ES-I3 (cell line): Measurements from ENCODE around the gene KLK5.
"Not testable (repeated sequence)": the region's sequence is repeated elsewhere in the genome, so short reads cannot be mapped to it uniquely, and the experiment has no call there.

Experiments
- H3K36me3 ChIP-seq: 2 replicates; pipeline ENCODE4 v1.6.1; 2013; ENCODE audit warnings: mild to moderate bottlenecking, low read length, control low read depth, moderate library complexity; ENCODE audit not compliant: insufficient read depth
- H3K4me1 ChIP-seq: 2 replicates; pipeline ENCODE4 v1.6.1; 2013; ENCODE audit warnings: mild to moderate bottlenecking, control low read depth, low read length; ENCODE audit not compliant: insufficient read depth
- H3K9ac ChIP-seq: 2 replicates; pipeline ENCODE4 v1.6.1; 2013; ENCODE audit warnings: low read depth, mild to moderate bottlenecking, low read length, moderate library complexity
- H3K9me3 ChIP-seq: 2 replicates; pipeline ENCODE4 v1.6.1; 2013; ENCODE audit warnings: mild to moderate bottlenecking, low read length, moderate library complexity; ENCODE audit not compliant: control insufficient read depth, insufficient read depth

The KLK5 gene, protein sequence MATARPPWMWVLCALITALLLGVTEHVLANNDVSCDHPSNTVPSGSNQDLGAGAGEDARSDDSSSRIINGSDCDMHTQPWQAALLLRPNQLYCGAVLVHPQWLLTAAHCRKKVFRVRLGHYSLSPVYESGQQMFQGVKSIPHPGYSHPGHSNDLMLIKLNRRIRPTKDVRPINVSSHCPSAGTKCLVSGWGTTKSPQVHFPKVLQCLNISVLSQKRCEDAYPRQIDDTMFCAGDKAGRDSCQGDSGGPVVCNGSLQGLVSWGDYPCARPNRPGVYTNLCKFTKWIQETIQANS

DNA sequence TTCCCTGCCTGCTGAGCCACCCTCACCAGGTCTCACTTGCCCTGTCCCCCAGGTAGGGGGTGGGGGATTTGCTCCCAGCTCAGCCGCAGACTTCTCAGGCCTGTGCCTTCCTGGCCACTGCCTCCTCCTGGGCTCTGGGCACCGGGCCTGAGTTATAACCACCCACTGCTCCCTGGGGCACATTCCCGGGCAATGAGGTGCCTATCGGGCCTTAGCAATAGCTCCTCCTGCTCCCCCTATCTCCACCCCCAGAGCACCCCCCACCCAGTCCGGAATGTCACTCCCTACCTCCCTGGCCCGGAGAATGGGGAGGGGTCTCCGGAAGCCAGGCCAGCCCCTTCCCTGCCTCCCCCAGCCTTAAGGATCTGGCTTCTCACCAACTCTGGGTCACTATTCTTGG is at the start of gene KLK5:
TSS of gene KLK5 (minus strand) at position 129 of the 400 bp plus-strand sequence. CDS start 381 bp downstream, outside the sequence.
- no peaks in the 10 kb centered on the region; the same call in 1 of the 2 replicates for H3K4me1 ChIP-seq
- no peaks in the 10 kb centered on the region for H3K9me3 ChIP-seq

GRCh38 chr19:51002089-51002532 is 49.3 kb upstream of the KLK5 start:
- no peaks in the 10 kb centered on the region; the same call in 1 of the 2 replicates for H3K4me1 ChIP-seq
- no peaks in the 10 kb centered on the region for H3K9me3 ChIP-seq
- peak overlapping the region; percentile 49 for H3K9ac ChIP-seq
- H3K36me3 ChIP-seq, result no peaks in the 10 kb centered on the region

More for the DNA sequence above, at the start of gene KLK5:
- Histone ChIP-seq H3K9ac (no peak within 1 kb of the TSS), H3K36me3 (no peaks in the 10 kb centered on the region)

DNA sequence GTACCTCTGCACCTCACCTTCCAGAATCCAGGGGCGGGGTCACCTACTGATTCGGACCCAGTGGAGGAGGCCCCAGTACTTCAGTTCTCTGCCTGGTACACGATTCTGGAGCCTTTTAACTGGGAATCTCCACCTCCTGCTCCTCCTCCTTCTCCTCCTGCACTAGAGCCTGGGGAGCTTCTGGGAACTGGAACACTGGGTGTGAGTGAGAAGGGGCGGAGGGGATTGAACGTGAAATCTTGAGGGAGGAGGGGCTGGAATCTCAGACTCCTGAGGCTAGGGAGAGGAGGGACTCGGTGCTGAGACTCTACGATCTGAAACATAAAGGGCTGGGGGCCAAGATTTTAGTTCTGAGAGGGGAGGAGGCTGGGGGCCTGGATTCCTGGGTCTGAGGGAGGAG is 48.7 kb upstream of the KLK5 start, which contains the start of gene KLK8:
TSS of gene KLK8 (minus strand) at position 90 of the 400 bp plus-strand sequence. CDS start 437 bp downstream, outside the sequence.
- no peaks in the 10 kb centered on the region for H3K9me3 ChIP-seq
- H3K9ac ChIP-seq, result peak within 1 kb of the TSS; percentile 49
- no peaks in the 10 kb centered on the region; the same call in 1 of the 2 replicates for H3K4me1 ChIP-seq

DNA sequence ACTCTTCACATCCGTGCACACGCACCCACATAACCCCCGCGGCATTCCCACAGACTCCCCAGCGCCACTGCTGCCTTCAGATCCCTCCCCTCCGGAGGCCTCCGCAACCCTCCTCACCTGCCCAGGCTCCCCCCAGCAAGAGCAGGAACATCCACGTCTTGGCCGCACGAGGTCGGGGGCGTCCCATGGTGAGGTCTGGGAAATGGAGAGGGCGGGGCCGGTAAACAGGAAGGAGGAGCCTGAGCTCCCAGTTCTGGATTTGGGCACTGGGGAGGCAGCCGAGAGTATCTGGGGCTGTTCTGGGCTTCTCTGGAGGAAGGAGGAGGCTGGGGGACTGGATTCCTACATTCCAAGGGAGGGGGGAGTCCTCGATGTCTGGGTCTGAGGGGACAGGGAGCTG is 48.1 kb upstream of the KLK5 start:
- H3K4me1 ChIP-seq, result no peaks in the 10 kb centered on the region; the same call in 1 of the 2 replicates
- H3K9ac ChIP-seq, result peak overlapping the region; percentile 49; the same call in 1 of the 2 replicates
- H3K9me3 ChIP-seq, result no peaks in the 10 kb centered on the region
- no peaks in the 10 kb centered on the region for H3K36me3 ChIP-seq

More for the DNA sequence above, 48.7 kb upstream of the KLK5 start, which contains the start of gene KLK8:
- no peaks in the 10 kb centered on the region for H3K36me3 ChIP-seq

DNA sequence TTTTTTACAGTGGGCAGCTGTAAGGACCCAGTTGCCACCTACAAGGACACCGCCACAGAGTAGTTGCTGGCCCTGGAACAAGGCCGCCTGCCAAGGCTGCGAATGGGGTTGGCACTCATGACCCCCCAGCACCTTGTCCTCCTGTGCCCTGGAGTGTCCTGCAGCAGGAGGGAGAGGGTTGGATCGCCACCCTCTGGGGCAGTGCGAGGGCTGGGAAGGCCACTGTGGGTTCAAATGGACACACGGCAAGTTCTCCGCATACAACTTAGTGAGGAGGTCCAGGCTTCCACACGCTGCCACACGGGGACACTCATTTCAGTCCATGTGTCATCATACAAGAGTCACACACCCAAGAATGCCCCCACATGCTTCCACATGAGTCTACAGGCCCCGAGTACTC is 47.6 kb upstream of the KLK5 start:
- Histone ChIP-seq H3K9ac (peak overlapping the region; percentile 49; the same call in 1 of the 2 replicates), H3K4me1 (no peaks in the 10 kb centered on the region; the same call in 1 of the 2 replicates), H3K36me3 (no peaks in the 10 kb centered on the region), H3K9me3 (no peaks in the 10 kb centered on the region)

GRCh38 chr19:50998686-50999085 is 45.8 kb upstream of the KLK5 start:
- H3K4me1 ChIP-seq, result no peaks in the 10 kb centered on the region; the same call in 1 of the 2 replicates
- H3K36me3 ChIP-seq, result no peaks in the 10 kb centered on the region
- H3K9ac ChIP-seq, result no peak overlapping the region
- H3K9me3 ChIP-seq, result no peaks in the 10 kb centered on the region

- no peak overlapping the region for H3K9ac ChIP-seq
- H3K36me3 ChIP-seq, result no peaks in the 10 kb centered on the region
- no peaks in the 10 kb centered on the region for H3K9me3 ChIP-seq
- no peaks in the 10 kb centered on the region; the same call in 1 of the 2 replicates for H3K4me1 ChIP-seq
Observed at GRCh38 chr19:50998061-50998460, 45.2 kb upstream of the KLK5 start.

- Histone ChIP-seq H3K4me1 (no peaks in the 10 kb centered on the region), H3K36me3 (no peaks in the 10 kb centered on the region)
Observed at GRCh38 chr19:50994129-50994528, 41.3 kb upstream of the KLK5 start.

GRCh38 chr19:50992666-50993035 is 39.8 kb upstream of the KLK5 start:
- Histone ChIP-seq H3K4me1 (no peaks in the 10 kb centered on the region), H3K36me3 (no peaks in the 10 kb centered on the region), H3K9me3 (no peaks in the 10 kb centered on the region), H3K9ac (no peak overlapping the region)

More at GRCh38 chr19:50994129-50994528, 41.3 kb upstream of the KLK5 start:
- Histone ChIP-seq H3K9ac (no peak overlapping the region), H3K9me3 (no peaks in the 10 kb centered on the region)

DNA sequence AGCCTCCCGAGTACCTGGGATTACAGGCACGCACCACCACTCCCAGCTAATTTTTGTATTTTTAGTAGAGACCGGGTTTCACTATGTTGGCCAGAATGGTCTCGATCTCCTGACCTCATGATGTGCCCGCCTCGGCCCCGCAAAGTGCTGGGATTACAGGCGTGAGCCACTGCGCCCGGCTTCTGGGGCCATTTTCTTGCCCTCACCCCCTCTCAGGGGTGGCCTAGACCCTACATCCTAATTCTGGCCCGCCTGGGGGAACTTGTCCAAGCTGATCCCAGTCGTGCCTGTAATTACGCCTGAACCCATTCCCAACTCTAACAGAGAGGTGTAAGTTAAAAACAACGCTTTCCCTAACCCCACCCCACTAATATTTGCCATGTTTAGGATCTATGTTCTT is 31.6 kb upstream of the KLK5 start:
- H3K4me1 ChIP-seq, H3K36me3 ChIP-seq, H3K9me3 ChIP-seq: not testable (repeated sequence)
- peak overlapping the region; percentile 32; the same call in 1 of the 2 replicates for H3K9ac ChIP-seq

- H3K4me1 ChIP-seq, result peaks cover 10% of the 10 kb centered on the region
- H3K9ac ChIP-seq, result peak within 1 kb of the TSS; percentile 32; the same call in 1 of the 2 replicates
- no peaks in the 10 kb centered on the region for H3K9me3 ChIP-seq
- no peaks in the 10 kb centered on the region for H3K36me3 ChIP-seq
Observed at GRCh38 chr19:50983625-50984292, 30.9 kb upstream of the KLK5 start, which contains the start of gene KLK7. Gene KLK7 (minus strand): TSS chr19:50983917. CDS start chr19:50982399, 1,518 bp downstream.

GRCh38 chr19:50982186-50982585 is 29.3 kb upstream of the KLK5 start:
- Histone ChIP-seq H3K9ac (no peak overlapping the region), H3K9me3 (no peaks in the 10 kb centered on the region), H3K36me3 (no peaks in the 10 kb centered on the region), H3K4me1 (peaks cover 14% of the 10 kb centered on the region)

DNA sequence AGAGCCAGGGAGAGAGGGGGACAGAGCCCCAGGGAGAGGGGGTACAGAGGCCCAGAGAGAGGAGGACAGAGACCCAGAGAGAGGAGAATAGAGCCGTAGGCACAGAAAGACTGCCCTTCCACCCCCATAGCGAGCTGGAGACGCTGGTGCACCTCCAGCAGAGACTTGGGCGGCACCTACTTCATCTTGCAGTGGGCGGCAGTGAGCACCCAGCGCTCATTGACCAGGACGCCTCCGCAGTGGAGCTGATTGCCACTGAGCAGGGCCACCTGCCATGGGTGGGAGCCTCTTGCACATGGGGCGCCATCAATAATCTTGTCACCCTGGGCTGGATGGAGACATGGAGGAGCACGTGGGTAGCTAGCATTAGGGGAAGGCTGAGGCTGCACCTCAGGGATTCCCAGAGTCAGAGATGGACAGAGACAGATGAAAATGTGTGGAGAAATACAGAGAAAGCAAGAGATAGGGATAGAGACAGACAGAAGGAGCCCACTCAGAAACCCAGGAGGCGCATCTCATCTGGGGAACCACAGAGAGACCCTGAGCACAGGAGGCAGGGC is 28.8 kb upstream of the KLK5 start:
- Histone ChIP-seq H3K36me3 (no peaks in the 10 kb centered on the region), H3K9ac (no peak overlapping the region), H3K4me1 (peaks cover 14% of the 10 kb centered on the region), H3K9me3 (no peaks in the 10 kb centered on the region)

GRCh38 chr19:50980208-50980607 is 27.4 kb upstream of the KLK5 start:
- Histone ChIP-seq H3K36me3 (no peaks in the 10 kb centered on the region), H3K9ac (no peak overlapping the region), H3K9me3 (no peaks in the 10 kb centered on the region), H3K4me1 (peaks cover 14% of the 10 kb centered on the region)
